Inferior parietal cortex (tissue), 1 donor: ENCODE measurements around the gene PNCK.

Experiments
- DNase-seq: peaks from one replicate; pipeline ENCODE4 v3.0.0-alpha.2; 2016; ENCODE audit errors: extremely low spot score

Gene PNCK

DNA sequence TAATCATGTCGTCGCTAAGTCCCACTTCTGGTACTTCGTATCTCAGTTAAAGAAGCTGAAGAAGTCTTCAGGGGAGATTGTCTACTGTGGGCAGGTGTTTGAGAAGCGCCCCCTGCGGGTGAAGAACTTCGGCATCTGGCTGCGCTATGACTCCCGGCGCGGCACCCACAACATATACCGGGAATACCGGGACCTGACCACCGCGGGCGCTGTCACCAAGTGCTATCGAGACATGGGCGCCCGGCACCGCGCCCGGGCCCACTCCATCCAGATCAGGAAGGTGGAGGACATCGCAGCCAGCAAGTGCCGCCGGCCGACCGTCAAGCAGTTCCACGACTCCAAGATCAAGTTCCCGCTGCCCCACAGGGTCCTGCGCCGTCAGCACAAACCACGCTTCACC is 11.3 kb downstream of the PNCK start:
- no peak for DNase-seq

DNA sequence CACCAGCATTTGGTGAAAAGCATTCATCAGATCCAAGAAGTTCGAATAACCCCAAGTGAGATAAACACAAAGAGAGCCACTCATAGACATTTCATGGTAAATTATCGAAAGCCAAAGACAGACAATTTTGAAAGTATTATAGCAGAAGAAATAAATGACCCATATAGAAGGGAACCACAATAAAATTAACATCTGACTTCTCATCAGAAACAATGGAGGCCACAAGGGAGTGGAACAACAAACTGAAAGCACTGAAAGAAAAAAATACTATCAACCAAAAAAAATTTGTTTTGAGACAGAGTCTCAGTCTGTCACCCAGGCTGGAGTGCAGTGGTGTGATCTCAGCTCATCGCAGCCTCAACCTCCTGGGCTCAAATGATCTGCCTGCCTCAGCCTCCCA is 14.3 kb downstream of the PNCK start:
- no peak for DNase-seq

DNA sequence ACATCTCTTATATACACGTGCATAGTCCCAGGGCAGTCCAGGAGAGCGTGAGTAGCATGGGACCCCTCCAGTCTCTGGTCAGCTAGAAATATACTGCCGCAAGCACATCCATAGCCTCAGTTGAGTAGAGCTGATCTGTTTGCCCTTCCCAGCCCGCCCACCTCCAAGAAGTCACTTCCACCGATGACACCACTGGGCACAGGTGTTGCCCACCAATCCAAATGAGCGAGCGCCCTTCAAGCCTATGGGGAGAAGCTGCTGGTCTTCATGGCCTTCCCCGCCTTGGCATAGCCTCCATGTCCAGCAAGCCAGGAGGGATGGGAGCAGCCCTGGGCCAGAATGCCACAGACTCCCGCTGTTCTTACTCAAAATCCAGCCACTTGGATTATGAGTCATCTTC is 16.5 kb downstream of the PNCK start:
- no peak for DNase-seq

DNA sequence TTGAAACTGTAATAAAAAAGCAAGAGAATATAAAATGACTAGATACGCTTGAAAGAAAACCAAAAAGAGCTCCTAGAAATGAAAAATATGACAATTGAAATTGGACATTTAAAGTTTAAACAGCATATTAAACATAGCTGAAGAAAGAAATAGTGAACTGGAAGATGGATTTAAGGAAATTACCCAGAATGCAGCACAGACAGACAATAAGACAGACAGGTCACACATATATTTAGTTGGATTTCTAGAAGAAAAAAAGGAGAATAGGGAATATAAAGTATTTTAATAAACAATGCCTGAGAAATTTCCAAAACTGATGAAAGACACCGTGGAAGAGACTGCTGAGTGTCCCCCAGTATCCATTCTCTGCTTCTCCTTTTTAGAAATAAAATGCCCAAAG is 20.1 kb downstream of the PNCK start:
- no peak for DNase-seq

DNA sequence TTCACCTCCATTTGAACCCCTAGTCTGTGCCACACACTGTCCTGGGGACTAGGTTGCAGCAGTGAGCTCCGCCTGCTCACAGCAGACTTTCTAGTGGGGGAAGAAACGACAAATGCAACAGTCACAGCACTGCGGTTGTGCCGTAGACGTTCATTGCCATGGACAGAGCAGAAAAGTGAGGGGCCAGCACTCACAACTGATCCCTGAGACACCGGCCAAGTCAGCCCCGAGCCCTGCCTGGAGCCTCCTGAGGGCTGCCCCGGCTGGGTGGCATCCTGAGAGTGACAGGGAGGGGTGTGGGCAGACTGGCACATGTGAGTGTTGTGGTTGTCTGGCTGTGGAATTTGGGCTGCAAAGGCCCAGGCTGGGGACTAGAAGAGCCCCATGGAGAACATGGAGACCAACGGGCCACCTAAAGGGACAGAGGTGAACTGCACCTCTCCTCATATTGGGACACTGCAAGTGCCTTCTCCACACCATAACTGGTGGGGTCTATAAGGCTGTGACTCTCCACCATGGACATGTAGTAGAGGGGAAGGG is 22.0 kb downstream of the PNCK start:
- no peak for DNase-seq

DNA sequence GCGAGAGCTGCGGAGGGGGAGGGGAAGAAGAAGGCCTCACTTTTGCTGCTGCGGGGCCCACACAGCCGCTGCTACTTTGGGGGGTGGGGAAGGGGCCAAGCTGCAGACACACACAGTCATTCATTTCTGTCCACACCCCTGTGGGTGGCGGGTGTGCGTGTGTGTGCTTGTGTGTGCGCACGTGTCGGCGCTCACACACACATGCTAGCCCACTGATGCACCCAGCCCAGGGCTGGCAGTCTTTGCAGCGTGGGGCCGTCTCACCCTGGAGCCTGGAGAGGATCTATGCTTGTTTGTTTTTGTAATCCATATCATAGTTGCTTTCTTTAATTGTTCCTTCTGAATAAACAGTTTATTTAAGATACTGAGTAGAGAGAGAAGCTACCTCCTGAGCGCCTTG is 22.7 kb downstream of the PNCK start:
- no peak for DNase-seq

DNA sequence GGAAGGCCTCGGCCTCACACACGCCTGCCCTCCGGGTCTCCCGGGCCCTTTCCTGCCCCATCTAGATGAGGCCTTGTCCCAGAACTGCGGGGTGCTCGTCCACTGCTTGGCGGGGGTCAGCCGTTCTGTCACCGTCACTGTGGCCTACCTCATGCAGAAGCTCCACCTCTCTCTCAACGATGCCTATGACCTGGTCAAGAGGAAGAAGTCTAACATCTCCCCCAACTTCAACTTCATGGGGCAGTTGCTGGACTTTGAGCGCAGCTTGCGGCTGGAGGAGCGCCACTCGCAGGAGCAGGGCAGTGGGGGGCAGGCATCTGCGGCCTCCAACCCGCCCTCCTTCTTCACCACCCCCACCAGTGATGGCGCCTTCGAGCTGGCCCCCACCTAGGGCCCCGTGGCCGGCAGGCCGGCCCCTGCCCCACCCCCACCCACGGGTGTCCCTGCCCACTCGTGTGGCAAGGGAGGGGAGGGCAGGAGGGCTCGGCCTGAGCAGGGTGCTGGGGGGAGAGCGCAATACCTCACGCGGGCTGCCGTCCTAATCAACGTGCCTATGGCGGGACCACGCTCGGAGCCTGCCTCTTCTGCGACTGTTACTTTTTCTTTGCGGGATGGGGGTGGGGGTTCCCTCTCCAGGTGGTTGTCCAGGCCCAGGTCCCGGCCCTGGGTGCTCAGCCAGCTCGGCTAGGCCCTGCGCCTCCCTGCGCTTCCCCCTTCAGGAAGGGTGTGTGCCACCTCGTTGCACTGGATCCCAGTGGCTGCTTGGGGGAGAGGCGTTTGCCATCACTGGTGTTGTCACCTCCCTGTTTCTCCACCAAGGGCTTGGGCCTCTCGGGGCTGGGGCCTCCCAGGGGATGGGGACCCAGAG is 23.5 kb downstream of the PNCK start:
- no peak for DNase-seq

DNA sequence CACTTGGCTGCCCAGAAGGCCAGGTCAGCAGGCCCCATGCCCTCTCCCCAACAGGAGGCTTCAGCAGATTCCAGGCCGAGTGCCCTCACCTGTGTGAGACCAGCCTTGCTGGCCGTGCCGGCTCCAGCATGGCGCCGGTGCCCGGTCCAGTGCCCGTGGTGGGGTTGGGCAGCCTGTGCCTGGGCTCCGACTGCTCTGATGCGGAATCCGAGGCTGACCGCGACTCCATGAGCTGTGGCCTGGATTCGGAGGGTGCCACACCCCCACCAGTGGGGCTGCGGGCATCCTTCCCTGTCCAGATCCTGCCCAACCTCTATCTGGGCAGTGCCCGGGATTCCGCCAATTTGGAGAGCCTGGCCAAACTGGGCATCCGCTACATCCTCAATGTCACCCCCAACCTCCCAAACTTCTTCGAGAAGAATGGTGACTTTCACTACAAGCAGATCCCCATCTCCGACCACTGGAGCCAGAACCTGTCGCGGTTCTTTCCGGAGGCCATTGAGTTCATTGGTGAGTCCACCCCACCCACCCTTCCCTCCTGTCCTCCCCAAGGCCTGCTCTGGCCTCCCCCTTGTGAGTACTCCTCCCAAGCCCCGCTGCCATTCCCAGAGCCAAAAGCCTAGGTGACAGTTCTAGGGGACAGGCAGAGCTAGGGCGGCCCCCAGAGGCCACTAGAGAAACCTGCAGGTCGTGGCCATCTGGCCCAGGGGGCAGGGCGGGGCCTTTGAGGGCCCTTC is 24.3 kb downstream of the PNCK start:
- DNase-seq = no peak

DNA sequence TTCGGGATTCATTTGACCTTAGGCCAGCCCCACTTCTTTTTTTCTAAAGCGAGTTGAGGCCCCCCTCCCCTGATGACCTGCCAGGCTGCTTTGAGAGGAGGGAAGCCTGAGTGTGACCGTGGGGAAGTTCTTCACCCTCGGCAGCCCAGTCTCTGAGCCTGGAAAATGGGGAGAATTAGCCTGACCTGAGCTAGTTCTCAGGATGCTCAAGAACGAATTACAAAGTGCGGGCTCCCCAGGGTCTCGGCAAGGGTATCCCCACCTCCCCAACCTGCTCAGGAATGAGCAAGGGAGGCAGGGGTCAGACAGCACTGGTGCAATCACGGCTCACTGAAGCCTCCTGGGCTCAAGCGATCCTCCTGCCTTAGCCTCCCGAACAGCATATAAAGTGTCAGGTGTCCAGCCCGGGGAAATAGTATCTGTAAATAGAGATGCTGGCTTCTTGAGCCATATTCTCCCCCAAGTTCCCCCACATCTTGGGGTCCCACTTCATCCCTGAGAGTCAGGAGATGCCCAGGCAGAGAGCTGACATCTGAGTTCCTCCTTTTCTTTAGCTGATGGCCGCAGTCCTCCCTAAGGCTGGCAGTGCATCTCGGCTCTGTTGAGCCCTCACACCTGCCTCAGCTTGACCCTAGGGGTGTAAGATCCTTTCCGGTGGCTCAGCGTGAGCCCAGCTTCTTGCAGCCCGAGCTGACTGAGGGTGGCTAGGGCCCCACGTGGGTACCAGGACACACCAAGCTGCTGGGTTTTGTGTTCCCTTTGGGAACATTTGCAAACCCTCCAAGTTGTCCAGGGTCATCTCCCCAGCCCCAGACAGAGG is 25.0 kb downstream of the PNCK start:
- no peak for DNase-seq

DNA sequence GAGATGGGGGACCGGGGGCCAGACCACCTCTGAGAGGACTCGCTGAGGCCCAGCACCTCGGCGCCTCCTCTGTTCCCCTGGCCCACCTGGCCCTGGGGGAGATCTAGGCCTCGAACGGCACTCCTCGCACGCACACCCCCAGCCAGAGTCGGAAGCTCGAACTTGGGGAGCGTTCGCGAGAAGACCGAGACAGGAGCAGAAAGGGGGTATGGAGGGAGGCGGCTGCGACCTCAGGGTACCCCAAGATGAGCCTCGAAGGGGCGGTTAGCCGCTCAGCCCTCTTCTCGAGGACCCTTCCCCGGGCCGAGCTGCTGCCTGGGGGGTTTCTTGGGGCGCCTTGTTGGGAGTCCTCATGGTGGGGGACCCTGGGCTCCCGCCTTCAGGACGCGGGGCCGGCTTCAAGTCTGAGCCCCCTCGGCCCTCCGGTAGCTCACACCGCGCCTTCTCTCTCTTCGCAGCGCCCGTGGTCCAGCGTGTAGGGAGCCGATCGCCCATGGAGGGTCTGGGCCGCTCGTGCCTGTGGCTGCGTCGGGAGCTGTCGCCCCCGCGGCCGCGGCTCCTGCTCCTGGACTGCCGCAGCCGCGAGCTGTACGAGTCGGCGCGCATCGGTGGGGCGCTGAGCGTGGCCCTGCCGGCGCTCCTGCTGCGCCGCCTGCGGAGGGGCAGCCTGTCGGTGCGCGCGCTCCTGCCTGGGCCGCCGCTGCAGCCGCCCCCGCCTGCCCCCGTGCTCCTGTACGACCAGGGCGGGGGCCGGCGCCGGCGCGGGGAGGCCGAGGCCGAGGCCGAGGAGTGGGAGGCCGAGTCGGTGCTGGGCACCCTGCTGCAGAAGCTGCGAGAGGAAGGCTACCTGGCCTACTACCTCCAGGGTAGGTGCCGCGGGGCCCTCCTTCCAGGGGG is 25.9 kb downstream of the PNCK start:
- no peak for DNase-seq

DNA sequence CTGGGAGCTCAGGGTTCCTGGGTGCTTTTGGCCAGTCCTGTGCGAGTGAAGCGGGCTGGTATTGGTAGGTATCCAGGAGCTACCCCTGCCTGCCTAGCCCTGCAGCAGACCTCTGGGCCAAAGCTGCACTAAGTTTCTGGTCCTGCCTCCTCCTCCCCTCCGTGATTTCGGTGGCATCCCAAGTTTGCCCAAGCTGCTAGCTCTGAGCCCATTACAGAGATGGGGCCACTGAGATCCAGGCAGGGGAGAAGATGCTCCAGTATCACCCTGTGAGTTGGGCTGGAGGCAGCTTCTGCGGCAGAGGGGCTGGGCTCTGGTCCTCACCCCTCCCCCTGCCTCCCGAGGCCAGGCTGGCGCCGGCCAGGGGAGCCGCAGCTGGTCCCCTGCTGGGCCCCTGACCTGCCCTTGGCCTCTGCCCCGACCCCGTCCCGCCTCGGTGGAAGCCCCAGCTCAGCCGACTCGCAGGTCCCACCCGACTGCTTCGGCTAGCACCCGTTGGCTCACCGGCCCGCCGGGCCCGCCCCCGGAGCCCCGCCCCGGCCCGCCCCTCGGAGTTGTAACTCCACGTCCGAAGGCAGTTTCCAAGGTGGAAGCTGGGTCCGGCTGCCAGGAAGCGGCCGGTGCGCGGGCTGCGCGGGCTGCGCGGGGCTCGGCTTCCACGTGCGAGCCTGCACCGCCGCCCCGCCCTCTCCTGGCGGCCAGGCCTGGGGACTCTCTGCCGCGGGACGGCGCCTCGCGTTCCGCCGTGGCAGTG is 26.8 kb downstream of the PNCK start, which contains the start of gene DUSP9:
DUSP9 (plus strand) TSS at position 584 of the 754 bp plus-strand sequence. CDS start 751 bp downstream, outside the sequence.
- no peak for DNase-seq

DNA sequence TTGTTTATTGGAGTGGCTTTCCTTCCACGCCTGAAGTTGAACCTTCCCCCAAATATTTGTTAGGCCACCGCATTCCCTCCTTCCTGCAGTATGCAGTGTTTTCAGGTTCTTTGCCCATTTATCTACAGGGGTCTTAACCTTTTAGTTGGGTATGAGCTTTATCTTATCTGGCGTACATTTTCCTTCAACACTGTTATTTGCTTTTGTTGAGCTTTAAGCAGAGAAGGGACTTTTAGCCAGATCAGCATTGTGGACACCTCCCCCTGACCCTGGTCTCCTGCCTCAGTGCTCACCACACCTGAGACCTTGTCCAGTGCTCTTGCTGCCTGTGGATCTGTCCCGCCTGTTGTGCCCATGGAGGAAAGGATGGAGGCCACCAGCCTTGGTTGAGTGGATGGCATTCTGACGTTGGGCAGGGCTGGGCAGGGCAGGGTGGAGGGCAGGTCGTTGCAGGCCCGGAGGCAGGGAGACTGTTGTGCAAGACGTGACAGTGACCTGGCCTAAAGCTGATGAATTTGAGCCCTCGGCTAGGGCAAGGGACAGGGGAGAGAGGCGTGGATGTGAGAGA is 27.6 kb downstream of the PNCK start:
- no peak for DNase-seq

DNA sequence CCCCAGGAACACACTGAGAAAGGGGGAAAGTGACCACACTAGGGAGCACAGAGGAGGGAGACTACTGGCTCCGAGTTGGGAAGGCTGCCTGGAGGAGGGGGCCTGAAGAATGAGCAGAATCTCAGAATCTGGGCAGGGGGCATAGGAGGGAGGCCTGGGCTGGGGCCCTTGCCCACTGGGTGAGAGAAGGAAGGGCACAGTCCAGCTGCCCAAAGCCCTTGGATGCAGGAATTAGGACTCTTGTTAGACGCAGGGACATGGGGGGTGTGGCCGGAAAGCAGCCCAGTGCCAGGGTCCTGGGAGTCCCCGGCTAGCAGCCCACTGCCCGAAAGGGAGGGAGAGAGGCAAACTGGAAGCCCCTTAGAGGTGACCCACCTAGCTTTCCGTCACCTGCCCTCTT is 28.5 kb downstream of the PNCK start:
- DNase-seq = no peak

DNA sequence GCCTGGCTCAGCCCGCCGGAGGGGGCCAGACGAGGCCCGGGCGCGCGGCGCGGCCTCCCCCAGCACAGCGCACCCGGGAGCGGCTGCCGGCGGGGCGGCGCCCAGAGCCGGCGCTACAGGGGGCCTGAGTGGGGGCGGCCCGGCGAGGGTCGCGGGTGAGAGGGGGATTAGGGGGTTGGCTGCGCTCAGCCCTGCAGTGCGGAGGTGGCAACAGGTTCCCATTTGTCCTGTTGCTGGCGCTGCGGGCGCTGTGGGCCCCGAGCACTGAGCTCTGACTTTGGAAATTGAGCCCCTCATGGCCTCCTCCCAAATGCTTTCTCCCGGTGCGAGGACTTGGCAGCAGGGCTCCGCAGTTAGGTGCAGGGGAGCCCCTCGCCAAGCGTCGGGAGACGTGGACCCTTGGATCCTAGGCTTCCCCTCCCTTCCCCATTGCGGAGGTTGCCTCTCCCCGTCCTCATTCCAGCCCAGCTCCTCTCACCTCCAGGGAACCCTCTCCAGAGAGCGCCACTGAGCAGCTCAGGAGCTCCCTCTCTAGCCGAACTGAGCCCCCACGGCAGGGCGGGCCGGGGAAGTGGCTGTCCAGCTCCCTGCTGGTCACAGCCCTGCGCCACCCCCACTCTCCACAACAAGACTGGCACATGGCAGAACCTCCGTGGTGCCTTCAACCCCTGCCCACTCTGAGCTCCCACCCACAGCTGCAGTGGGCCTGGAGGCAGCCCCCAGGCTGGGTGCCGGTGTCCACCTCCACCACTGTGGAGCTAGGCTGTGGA is 29.1 kb downstream of the PNCK start:
- DNase-seq = no peak

DNA sequence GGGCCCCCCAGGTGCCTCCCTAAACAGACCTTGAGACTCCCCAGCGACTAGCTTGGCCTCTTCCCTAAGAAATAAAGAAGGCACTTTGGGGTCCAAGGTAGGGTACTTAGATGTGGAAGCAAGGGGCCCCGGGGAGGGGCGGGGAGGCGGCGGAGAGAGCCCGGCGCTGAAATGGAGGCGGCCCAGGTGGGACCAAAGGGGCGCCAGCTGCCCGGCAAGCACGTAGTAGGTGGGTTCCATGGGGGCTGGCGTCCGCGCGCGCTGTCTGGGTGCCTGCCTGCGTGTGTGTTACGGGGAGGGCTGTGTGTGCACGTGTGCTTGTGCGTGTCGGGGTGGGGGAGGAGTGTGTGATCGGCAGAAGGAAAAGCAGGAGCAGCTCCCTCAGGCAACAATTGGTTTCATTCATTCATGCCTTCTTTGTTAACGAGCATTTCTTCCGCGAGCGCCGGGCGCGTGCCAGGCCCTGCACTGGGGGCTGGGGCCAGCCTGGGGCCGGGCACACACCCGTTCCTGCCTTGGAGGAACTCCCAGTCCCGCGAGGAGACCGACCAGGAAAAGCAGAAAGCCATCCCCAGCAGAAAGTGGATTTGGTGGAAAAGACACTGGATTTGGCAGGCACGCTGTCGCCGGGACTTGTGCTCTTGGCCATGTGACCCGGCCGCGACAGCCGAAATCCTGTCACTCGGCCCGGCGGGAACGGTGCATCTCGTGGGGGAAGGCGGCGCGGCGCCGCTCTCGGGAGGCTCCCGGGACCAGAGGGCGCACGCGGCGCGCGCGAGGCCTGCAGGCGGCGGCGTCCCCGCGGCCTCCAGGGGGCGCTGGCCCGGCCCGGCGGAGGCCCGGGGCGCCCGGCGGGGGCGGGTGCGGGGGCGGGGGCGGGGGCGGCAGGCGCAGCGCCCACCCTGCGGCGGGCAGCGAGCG is 29.9 kb downstream of the PNCK start:
- DNase-seq = no peak

DNA sequence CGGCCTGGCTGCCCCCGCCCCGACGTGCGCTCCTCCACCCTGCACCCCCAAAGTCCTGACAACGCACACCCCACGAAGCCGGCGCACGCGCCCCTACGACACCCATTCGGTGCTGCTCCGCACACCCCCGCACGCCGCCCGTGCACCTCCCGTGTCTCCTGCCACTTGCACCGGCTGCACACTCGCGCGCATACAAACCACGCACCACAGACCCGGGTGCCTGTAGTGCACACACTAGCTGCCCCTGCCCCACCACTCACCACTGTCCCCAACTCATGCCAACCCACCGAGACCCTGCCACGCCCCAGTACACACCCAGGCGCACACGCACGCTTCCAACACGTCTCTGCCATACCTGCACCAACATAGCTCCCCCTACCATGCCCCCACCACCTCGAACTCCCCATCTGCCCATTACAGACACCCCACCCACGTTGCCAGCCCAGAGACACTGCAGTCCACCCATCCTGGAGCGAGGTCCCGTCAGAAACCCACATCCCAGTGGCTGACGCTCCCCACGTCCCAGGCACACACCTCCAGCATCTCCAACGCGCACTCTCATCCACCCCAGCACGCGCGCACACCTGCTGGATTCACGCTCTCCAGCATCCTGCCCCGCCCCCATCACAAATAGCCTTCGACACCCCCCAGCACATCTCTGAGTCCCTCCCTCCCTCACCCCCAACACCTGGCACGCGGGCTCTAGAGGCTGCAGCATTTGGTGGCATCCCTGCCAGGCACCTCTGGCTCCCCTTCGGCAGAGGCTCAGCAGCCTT is 30.8 kb downstream of the PNCK start:
- DNase-seq = no peak

DNA sequence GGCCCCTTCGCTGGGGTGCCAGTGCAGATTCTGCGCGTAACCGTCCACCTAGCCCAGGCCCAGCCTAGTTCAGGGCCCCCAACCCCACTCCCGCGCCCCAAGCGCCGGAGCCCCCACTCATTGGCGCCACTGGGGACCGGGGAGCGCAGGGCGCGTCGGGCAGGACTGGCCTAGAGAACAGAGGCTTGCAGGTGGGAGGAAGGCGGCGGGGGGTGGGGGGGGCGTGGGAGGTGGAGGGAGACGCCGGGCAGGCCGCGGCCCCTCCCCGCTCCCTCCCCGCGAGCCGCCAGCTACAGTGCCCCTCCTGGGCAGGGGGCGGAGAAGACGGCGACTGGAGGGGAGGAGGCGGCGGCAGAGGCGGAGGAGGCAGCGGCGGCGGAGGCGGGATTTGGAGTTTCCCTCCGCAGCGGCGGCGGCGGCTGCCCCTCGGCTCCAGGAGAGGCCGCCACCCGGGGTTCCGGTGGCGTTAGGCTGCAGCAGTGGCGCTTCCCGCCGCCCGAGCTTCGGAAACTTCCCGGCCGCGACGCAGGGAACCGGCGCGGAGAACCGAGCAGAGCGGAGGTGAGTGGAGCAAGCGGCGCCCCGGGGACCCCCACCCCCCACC is 31.5 kb downstream of the PNCK start:
- no peak for DNase-seq
